CD4-positive, alpha-beta T cell treated with Interleukin-21 for 1 hour (primary cell): Measurements from ENCODE around the gene CCDC192.

Source experiments
- DNase-seq: peaks from one replicate; pipeline ENCODE4 v3.0.0-alpha.2; 2020

Gene CCDC192

DNA sequence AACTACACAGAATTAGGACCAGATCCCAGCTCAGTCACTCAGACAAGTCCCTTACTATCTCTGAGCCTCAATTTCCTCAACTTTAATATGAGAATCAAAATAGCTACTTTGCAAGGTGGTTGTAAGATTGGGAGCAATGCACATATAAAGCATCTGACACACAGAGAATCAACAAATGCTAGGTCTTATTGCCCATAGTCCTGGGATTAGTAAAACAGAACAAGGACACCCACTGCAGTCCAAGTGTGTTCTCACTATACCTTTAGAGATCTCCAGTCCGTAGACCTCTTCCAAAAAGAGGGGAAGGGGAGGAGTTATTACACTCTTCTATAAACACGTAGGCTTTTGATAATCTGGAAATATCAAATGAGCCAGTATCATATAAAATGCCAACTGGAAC lies 190.0 kb downstream of the CCDC192 start:
- DNase-seq = no peak

DNA sequence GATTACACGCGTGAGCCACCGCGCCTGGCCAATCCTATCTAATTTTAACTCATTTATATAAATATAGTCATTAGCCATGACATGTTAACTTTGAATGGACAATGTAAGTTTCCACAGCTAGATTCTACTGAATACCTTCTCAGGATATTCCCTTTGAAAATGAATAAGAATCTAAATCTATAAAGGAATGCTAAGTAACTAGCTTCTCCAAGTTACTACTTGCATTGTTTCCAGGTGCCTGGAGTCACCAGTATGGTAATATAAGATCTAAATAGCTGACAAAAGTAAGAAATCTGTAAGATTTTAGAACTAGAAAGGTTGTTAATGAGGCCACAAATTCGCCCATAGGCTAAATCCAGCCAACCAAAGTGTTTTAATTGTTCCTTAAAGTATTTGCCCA lies 191.3 kb downstream of the CCDC192 start:
- DNase-seq = no peak

DNA sequence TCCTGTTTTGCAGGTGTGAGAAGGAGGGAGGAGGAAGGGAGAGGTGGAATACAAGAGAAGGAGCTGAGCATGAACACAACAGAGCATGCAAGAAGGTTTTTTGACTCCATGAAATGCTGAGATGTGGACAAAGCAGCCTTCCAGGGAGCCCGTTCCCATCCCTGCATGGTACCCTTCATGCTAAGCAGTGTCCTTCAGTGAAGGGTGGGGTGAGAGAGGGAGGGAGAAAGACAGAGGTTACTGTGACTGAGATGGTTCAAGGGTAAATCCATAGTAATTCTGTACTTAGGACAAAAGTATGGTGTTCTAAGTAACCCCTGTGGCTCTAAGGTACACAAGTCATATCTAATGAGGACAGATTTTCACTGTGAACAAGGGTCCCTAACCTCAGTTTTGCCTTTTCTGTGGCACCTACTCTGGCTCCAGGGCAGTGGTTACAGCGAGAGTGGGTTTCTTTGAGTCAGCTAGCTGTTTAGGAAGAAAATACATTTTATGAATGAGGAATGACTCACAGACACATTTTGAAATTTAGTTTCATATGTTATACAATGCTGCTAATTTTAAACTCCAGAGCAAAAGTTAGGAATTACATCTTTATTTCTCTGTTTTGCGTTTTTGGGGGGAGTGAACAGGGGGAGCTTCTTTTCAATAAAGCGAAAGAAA lies 195.5 kb downstream of the CCDC192 start:
- no peak for DNase-seq

DNA sequence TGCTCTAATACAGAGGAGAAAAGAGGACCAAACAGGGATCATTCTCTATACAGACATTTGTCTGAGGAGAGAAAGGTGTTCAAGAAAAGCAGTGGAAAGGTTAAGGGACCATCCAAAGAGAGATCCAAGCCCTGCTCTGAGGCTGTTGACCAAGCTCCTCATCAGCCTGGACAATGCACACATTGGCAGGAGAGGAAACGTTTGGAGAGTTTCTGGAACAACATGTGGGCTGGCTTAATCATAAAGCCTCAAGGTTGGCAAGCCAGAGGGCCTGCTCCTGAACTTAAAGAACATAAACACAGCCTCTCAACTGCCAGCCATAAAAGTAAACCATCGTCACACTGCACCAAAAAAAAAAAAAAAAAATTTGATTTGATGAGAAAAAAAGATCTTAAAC lies 196.0 kb downstream of the CCDC192 start:
- no peak for DNase-seq

DNA sequence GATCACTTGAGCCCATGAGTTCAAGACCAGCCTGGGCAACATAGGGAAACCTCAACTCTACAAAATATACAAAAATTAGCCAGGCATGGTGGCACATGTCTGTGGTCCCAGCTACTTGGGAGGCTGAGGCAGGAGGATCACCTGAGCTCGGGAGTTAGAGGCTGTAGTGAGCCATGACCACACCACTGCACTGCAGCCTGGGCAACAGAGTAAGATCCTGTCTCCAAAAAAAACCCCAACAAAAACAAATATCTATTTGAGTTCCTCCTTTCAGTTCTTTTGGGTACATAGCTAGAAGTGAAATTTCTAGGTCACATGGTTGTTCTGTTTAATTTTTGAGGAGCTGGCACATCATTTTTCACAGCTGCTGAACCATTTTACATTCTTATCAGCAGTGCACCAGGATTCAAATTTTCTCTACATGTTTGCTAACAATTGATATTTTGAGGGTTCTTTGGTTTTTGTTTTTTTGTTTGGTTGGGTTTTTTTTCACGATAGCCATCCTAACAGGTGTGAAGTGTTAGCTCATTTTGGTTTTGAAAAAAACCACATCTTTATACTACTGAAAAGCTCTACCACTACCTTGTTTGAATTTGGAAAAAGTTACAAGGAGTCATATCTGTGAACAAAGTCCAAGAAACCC lies 203.5 kb downstream of the CCDC192 start:
- DNase-seq = no peak

DNA sequence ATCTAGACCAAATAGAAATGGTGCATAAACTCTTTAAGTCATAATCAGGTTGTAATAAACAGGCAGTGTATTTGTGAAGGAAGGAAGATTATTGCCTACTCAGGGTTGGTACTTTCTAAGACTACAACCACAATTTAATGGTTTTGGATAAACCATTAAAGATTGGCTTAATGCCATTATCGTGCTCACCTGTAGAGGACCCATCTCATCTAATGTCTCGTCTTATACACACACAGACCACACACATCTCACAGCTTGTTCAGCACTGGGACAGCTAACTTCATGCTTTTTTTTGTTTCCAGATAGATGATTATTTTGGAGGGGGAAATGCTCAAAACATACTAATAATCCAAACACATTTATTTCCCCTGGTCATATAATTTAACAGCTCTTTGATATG lies 204.7 kb downstream of the CCDC192 start:
- DNase-seq = no peak

DNA sequence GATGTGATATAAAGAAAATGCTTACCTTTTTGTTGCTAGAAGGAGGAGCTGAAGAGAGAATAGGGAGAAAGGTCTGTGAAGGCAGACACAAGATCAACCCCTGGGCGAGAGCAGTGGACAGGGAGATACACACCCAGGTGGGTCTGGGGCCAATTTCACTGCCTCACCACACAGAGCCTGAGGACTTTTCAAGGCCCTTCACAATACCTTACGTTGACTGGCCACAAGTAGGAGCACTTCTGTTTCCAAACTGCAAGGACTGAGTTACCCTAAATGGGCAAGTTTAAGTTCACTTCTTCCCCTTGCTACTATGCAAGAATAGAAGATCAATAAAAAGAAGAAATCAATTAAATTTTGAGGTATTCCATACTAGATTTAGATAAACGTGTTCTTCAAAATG lies 205.9 kb downstream of the CCDC192 start:
- peak; percentile 14 for DNase-seq

DNA sequence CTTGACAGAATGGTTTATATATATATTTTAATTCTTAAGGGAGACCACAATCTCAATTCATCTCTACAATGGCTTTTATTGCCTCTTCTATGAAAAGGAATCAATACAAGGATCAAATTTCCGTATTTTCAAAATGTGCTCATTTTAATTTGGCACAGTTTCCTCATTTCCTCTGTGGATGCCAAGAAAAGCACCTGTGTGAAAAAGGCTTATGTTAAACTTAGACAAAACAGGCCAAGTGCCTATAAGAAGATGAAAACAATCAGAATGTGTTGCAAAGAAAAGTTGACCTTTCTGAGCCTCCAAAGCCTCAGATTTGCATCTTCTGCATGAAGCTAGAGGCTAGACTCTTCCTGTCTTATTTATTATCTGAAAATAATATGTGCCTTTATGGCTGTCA lies 206.6 kb downstream of the CCDC192 start:
- no peak for DNase-seq

DNA sequence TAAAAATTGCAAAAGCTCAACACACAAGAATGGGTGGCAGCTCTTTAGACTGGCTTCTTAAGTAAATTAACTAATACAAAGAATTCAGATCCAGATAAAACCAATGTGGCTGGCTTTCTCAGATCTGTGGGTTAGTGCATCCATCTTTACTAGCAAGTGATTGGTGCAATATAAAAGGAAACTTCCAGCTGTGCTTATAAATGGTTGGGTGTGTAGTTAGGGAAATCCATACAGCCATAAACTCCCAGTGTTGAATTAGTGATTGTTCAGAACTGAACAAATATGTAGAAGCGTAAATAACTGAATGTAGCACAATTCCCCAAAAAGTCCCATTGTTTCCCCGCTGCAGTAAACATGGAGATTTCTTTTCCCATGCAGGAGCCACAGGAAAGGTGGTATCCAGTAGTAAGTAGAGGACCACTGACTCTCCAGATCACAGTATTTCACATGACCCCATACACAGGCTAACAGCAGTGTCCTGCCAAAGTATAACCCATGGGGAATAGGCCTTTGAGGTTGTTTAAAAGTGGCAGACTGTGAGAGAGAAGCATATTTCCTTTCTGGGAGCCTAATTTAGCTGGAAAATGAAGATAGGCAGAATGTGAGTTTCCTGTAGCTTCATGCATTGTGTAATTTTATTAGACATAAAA lies 207.2 kb downstream of the CCDC192 start:
- DNase-seq = no peak

DNA sequence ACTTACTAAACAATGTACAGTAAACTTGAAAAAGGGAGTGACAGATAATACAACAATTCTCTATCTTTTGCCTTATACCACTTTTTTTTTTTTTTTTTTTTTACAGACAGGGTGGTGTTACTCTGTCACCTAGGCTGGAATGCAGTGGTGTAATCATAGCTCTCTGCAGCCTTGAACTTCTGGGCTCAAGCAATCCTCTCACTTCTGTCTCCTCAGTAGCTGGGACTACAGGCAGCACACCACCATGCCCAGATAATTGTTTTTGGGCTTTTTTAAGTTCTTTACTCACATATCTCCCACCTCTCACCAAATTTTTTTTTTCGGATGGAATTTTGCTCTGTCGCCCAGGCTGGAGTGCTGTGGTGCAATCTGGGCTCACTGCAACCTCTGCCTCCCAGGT lies 208.4 kb downstream of the CCDC192 start:
- DNase-seq = no peak

DNA sequence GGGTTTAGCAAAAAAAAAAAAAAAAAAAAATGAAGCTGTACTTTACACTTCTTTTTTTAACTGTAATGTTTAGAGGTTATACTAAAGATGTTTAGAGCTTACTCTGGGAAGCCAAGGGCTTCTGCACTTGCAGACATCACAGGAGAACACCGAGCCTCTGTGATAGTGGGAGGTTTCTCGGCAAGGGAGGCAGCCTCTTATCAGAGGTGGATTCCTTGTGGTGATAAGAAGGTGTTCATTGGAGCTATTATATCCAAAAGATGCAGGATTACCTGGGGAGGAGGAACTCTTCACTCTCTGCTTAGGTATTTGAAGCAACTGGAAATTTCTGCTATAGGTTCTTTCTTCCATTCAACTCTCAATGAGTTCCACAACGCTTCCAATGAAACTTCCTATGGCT lies 209.2 kb downstream of the CCDC192 start:
- DNase-seq = no peak

DNA sequence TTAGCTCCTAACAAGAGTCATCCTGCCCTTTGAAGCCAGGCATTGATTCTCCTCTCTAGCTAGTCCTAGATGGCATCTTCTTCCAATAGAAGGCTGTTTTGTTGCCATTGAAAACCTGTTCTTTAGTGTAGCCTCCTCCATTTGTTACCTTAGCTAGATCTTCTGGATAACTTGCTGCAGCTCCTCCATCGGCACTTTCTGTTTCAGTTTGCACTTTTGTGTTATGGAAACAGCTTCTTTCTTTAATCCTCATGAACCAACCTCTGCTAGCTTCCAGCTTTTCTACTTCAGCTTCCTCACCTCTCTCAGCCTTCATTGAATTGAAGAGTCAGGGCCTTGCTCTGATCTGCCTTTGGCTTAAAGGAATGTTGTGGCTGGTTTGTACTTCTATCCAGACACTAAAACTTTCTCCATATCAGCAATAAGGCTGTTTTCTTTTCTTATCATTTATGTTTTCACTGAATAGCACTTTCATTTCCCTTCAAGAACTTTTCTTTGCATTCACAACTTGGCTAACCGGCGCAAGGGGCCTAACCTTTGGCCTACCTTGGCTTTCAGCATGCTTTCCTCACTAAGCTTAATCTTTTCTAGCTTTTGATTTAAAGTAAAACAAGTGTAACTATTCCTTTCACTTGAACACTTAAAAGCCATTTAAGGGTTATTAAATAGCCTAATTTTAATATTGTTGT lies 213.8 kb downstream of the CCDC192 start:
- DNase-seq = peak; percentile 4

DNA sequence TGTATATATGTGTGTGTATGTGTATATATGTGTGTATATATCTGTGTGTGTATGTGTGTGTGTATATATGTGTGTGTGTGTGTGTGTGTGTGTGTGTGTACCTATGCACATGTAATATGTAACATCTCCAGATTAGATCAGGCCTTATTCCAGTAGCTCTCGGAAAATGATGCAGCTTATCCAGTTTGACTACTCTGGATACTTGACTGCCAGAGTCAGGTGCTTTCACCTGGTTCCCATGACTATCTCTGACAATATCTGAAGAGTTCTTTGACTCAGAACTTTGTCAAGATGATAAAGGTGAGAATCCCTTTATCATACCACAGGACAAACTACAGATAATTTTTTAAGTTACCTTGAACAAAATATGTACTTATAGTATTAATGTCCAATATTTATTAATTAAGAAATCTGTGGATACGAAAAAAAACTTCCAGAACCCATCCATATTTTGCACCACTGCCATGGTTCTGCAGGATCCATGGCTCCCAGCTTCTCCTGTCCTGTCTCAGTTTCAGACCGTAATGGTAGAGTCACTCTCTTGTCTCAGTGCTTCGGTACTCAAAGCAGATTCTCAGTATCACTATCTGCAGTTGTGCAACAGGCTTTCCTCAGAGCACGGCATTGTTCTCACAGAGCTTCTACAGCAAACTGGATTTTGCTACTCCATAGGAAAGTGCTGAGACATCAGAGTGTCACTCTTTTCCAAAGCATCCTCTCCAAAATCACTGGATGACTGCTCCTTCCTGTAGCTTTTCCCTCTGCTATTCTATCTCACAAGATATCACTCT lies 216.0 kb downstream of the CCDC192 start:
- DNase-seq = no peak

DNA sequence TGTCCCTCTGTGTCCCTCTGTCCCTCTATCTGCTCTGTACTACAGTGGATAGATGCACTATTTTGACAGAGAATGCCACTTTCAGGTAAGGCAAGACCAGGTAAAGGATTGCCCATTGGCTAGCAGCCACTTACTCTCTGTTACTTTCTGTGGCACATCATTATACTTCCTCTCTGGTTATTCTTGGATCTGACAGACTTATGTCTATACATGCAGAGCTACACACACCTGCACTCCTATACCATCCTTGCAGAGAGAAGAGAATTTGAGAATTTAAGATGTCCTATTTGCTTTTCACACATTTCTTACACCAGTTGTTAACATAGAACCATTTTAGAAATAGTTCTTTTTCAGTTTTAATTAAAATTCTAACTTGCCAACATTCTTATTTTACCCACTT lies 216.6 kb downstream of the CCDC192 start:
- DNase-seq = no peak

DNA sequence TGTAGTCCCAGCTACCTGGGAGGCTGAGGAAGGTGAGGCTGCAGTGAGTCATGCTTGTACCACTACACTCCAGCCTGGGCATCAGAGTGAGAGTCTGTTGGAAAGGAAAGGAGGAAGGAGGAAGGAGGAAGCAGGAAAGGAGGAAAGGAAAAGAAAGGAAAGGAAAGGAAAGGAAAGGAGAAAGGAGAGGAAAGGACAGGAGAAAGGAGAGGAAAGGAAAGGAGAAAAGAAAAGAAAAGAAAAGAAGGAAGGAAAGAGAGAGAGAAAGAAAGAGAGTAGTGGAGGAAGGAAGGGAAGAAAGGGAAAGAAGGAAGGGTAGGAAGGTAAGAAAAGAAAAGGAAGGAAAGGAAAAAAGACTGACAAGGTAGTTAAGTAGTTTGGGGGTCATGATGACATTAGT lies 217.7 kb downstream of the CCDC192 start:
- no peak for DNase-seq

DNA sequence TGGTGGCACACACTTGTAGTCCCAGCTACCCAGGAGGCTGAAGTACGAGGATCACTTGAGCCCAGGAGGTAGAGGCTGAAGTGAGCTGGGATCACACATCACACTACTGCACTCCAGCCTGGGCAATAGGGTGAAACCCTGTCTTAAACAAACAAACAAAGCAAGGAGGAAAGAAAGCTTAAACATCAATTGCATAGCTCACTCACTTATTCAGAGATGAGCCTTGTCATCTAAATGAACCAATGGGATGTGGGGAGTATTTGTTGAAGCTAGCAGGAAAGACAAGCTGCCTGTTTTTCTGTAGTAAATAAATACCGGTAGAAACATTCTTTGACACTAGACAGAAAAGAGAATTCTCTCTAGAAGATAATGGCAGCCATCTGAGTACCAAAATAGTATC lies 219.4 kb downstream of the CCDC192 start:
- DNase-seq = no peak

DNA sequence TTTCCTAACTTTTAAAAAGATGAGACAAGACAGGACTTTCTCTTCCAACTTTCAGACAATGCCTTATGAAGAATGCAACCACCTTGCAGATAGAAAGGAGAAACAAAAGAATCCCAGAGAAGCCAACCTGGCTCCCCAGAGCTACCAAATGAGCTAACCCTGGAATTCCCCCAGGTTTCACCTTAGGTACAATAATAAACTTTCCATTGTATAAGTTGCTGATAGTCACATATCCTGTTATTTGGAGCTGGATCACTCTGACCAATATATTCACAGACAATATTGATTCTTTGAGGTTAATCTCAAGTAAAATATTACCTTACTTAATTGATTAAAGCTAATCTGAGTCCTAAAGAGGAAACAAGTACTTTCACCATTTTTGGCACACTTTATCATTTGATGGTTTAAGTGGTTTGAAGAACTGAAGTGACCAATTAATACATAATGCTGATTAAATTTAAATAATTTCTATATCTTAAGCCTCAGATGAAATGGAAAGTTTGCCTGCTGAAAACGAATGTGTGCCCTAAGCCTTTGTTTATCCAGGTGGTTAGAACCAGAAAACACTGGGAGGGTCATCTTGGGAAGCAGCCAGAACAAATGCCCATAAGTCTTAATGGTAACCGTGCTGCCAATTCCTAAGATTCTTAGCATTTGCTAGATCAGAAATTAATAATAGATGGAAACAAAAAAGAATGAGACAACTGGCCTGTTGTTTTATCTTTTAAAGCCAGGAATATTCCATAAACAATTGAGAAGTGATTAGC lies 220.8 kb downstream of the CCDC192 start:
- no peak for DNase-seq

DNA sequence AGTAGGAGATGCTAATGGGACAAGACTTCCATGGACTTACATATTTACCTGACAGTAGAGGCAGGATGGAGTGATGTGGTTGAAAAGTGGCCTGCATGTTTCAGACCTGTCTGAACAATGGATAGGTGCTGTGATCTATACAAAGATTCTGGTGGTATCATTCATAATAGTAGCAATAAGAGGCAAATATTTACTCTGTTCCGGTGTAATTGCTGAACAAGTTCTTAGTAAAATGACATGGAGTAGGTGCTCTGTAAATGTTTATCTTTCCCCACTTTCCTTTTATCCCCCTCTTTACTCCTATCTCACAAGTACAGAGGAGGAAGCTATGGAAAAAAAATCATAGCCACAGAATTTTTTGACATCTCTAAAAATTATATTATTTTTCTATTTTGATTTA lies 221.4 kb downstream of the CCDC192 start:
- DNase-seq = no peak

DNA sequence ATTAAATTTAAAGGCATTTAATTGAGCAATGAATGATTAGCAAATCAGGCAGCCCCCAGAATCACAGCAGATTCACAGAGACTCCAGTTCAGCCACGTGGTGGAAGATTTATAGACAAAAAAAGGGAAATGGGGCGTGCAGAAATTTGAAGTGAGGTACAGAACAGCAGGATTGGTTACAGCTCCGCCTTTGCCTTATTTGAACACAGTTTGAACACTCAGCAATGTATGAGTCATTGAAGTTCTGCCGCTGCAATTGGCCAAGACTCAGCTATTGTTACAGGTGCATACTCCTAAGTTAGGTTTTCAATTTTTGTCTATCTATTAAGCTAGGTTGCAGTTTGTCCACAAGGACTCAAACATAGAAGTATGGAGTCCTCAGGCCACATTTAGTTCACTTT lies 222.7 kb downstream of the CCDC192 start:
- DNase-seq = no peak

DNA sequence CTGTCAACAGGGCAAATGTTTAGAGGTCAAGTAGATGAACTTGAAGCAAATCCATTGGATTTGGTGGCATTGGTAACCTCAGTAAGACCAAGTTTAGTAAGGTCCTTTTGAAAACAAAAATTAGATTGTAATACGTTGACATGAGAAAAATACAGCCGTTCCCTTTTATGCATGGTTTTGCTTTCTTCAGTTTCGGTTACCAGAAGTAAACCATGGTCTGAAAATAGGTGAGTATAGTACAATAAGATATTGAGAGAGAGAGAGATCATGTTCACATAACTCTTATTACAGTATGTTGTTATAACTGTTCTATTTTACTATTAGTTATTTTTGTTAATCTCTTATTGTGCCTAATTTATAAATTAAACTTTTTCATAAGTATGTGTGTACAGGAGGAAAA lies 223.8 kb downstream of the CCDC192 start:
- DNase-seq = no peak

DNA sequence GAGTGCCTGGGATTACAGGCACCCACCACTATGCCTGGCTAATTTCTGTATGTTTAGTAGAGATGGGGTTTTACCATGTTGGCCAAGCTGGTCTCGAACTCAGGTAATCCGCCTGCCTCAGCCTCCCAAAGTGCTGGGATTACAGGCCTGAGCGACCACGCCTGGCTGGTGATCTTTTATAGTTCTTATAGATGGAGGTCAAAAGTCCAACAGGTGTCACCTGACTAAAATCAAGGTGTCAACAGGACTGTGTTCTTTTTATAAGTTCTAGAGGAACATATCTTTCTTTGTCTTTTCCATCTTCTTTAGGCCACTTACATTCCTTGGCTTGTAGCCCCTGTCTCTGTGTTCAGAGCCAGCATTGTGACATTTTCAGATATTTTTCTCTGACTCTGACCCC lies 224.9 kb downstream of the CCDC192 start:
- DNase-seq = no peak

DNA sequence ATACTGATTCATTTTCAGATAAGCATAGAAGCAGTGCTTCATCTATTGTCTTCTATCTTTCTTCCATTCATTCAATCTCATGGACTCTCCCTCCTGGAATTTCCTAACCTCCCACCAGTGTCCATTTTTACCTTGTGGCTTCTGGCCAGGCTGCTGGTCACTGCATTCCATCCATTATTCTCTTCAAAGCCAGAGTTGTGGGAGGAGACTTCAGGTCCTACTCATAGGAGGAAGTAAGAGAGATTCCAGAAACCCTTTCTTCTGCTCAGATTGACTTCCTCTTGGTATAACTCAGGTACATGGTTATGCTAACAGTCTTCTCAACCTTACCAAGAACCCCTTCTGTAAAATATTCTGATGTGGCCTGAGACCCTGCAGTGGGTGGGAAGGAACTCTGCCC lies 227.1 kb downstream of the CCDC192 start:
- DNase-seq = no peak
